Stimulated activated naive CD8-positive, alpha-beta T cell treated with anti-CD3 and anti-CD28 coated beads, Interleukin-15, amount 100 ng/mL, for 72 hours (primary cell): ENCODE results near the gene DNAH7.
"Not testable (repeated sequence)": the region's sequence is repeated elsewhere in the genome, so short reads cannot be mapped to it uniquely, and the experiment has no call there.

Experiments
- ATAC-seq: fragments of 150-1000 bp; cut with Tn5 transposase; 2 replicates; pipeline ENCODE4 v1.10.0; 2021; ENCODE audit warnings: mild to moderate bottlenecking, moderate library complexity
- DNase-seq, 2 donors: peaks; one replicate each; pipeline ENCODE4 v3.0.0; 2021 to 2022
- H3K27ac Mint-ChIP-seq, 2 donors: one replicate each; pipeline ENCODE4 v1.8.0; 2022; ENCODE audit warnings: mild to moderate bottlenecking in 2 of 2, mixed read lengths in 2 of 2, moderate library complexity in 2 of 2
- H3K27me3 Mint-ChIP-seq: one replicate; pipeline ENCODE4 v1.8.0; 2022; ENCODE audit warnings: mixed read lengths
- H3K4me1 Mint-ChIP-seq: one replicate; pipeline ENCODE4 v1.8.0; 2022; ENCODE audit warnings: mild to moderate bottlenecking, mixed read lengths
- H3K4me3 Mint-ChIP-seq, 2 donors: one replicate each; pipeline ENCODE4 v1.8.0; 2022; ENCODE audit warnings: mild to moderate bottlenecking in 2 of 2, mixed read lengths in 2 of 2, moderate library complexity in 1 of 2
- H3K9me3 Mint-ChIP-seq, 2 donors: one replicate each; pipeline ENCODE4 v1.8.0; 2022; ENCODE audit warnings: mixed read lengths in 2 of 2

DNAH7 gene

DNA sequence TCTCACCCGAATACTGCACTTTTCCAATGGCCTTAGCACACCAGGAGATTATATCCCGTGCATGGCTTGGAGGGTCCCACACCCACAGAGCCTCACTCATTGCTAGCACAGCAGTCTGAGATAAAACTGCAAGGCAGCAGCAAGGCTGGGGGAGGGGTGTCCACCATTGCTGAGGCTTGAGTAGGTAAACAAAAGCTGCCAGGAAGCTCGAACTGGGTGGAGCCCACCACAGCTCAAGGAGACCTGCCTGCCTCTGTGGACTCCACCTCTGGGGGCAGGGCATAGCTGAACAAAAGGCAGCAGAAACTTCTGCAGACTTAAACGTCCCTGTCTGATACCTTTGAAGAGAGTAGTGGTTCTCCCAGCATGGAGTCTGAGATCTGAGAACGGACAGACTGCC lies 20.8 kb upstream of the DNAH7 start:
- H3K27ac Mint-ChIP-seq = peak overlapping the region in 1 of 2 donors; percentile 31
- H3K27me3 Mint-ChIP-seq, H3K4me3 Mint-ChIP-seq, DNase-seq, H3K4me1 Mint-ChIP-seq, ATAC-seq: not testable (repeated sequence)
- H3K9me3 Mint-ChIP-seq = peaks cover 14 to 40% of the 10 kb centered on the region in 2 donors

DNA sequence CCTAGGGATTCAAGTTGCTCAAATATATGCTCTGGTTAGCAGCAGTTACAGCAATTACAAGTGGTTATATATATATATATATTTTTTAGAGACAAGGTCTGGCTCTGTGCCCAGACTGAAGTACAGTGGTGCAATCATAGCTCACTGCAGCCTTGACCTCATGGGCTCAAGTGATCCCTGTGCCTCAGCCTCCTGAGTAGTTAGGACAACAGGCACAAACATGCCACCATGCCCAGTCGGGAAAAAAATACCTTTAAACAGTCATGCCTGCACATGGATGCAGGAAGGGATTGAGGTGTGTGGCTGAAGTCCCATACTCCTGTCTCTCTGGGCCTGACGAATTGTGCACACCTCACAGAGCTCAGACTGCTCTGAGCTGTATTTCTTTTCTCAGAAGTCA lies 19.6 kb upstream of the DNAH7 start:
- H3K4me3 Mint-ChIP-seq = no peak overlapping the region
- ATAC-seq (no peak), DNase-seq (no peak)
- peaks cover 19 to 40% of the 10 kb centered on the region in 2 donors for H3K9me3 Mint-ChIP-seq
- peaks cover 8% of the 10 kb centered on the region for H3K4me1 Mint-ChIP-seq
- no peaks in the 10 kb centered on the region for H3K27me3 Mint-ChIP-seq
- H3K27ac Mint-ChIP-seq = no peak overlapping the region

DNA sequence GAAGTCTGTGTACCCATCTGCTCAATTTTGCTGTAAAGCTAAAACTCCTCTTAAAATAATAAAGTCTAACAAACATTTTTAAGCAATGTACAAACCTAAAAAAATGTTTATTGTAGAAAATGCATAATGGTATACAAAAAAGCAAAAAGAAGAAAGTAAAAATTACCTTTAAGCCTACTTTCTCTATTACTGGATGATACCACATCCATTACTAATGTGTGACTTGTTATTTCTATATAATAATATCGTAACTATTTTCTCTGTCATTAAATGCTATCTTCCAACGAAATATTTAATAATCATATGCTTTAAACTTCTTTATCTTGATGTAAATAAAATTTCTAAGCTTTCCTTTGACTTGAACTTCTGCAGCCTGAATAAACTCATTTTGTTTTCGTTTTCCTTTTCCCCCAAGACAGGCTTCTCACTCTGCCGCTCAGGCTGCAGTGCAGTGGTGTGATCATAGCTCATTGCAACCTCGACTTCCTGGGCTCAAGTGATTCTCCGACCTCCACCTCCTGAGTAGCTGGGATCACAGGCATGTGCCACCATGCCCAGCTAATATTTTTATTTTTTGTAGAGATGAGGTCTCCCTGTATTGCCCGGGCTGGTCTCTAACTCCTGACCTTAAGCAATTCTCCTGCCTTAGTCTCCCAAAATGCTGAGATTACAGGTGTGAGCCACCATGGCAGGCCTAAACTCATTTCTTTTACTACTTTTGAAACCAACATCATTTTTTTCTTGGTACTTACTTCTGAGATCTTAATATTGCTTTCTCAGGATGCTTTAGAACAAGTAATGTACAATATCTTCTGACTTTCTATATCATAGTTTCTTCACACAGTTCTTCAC lies 18.1 kb upstream of the DNAH7 start:
- DNase-seq = no peak
- Mint-ChIP-seq H3K27ac (peak overlapping the region in 1 of 2 donors; percentile 38), H3K27me3 (no peaks in the 10 kb centered on the region), H3K4me3 (peak overlapping the region in 1 of 2 donors; percentile 17), H3K4me1 (peaks cover 8% of the 10 kb centered on the region), H3K9me3 (peaks cover 33 to 47% of the 10 kb centered on the region in 2 donors)
- no peak for ATAC-seq

DNA sequence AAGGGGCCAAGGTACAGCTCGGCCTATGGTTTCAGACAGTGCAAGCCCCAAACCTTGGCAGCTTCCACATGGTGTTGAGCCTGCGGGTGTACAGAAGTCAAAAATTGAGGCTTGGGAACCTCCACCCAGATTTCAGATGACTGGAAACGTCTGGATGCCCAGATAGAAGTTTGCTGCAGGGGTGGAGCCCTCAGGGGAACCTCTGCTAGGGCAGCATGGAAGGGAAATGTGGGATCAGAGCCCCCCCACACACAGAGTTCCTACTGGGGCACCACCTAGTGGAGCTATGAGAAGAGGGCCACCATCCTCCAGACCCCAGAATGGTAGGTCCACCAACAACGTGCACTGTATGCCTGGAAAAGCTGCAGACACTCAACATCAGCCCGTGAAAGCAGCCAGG lies 15.0 kb upstream of the DNAH7 start:
- ATAC-seq (no peak), DNase-seq (no peak)
- Mint-ChIP-seq H3K27me3 (no peaks in the 10 kb centered on the region), H3K9me3 (peaks cover 30% of the 10 kb centered on the region in 2 donors), H3K4me3 (no peak overlapping the region), H3K27ac (no peak overlapping the region), H3K4me1 (peaks cover 20% of the 10 kb centered on the region)

DNA sequence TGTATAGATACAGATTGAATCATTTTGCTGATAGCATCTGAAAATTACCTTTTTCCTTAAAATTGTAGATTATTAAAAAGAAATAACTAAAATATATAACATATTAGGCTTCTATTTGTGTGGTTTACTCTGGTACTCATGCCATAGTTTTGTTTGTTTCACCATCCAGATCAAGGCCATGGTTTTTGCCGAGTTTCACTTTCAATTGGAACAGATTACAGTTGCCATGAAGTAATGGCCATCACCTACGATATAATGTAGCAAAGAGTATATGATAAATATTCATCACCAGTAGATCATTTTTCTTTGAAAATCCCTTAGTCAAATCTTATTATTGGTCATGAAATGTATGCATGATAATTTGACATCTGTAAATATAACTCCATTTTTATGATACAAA lies 11.9 kb upstream of the DNAH7 start:
- DNase-seq (no peak), ATAC-seq (peak; percentile 67)
- Mint-ChIP-seq H3K9me3 (peaks cover 28 to 30% of the 10 kb centered on the region in 2 donors), H3K27ac (peak overlapping the region in 1 of 2 donors; percentile 31), H3K4me3 (peak overlapping the region in 1 of 2 donors; percentile 76), H3K27me3 (no peaks in the 10 kb centered on the region), H3K4me1 (peaks cover 16% of the 10 kb centered on the region)

DNA sequence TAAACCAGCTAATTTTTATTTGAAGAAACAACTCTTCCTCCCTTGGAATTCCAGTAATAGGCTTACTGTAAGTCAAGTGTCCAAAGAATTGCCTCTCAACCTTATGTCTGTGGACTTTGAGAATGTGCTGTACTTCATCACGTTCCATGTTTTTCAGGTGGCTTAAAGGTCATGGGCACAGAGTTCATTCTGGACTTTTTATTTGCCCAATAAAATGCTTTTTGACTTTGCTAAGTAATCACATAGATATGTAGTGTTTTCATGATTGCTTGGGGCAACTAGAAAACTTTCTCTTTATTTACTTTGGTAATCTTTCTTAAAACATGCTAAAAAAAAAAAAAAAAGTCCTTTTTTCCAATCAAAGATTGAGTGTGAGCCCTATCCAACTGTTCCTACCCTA lies 10.4 kb upstream of the DNAH7 start:
- Mint-ChIP-seq H3K4me3 (no peak overlapping the region), H3K9me3 (peaks cover 16 to 22% of the 10 kb centered on the region in 2 donors), H3K4me1 (peaks cover 16% of the 10 kb centered on the region), H3K27ac (no peak overlapping the region), H3K27me3 (no peaks in the 10 kb centered on the region)
- DNase-seq = no peak
- no peak for ATAC-seq

DNA sequence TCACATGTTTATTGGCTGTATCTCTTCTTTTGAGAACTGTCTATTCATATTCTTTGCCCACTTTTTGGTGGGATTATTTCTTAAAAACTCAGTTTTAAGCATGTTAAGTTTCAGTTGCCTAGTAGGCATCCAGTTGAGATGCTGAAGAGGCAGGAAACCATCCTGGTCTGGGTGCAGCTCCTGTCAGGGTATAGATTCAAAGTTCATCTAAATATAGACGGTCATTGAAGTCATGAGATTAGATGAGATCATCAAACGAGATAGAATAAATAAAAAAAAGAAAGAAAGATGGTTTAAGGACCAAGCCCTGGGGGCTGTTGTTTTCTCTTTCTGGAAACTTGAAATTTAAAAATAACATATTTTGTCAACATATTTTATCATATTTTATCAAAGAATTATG lies 9.2 kb upstream of the DNAH7 start:
- H3K4me1 Mint-ChIP-seq = peaks cover 16% of the 10 kb centered on the region

DNA sequence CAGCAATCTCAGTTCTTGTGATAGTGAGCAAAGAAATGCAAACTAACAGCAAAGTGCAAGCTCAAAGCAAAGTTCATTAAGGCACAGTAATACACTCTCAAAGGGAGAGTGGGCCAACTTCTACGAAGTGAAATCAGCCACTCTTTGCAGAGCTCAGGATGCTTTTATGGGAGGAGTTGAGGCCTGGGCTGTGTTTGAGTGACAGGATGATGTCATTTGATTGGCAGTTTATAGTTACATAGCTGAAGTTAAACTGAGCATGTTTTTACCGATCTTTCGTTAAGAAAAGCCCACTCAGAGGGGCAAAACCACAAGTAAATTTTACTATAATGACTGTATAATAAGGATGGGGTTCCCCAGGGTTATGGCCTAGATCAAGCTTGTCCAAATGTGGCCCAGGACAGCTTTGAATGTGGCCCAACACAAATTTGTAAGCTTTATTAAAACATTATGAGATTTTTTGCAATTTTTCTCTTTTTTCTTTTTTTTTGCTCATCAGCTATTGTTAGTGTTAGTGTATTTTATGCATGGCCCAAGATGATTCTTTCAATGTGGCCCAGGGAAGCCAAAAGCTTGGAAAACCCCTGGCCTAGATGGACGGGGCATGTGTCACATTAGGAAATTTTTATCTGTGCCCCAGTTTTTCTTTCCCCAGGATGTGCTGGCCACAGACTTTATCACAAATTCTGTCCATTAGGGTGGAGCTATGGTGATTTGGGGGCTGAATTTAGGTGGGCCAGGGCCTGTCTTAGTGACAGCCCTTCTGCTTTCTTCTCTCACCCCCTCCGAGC lies 8.3 kb upstream of the DNAH7 start:
- ATAC-seq (peak; percentile 61), DNase-seq (no peak)
- peaks cover 1 to 3% of the 10 kb centered on the region in 2 donors for H3K9me3 Mint-ChIP-seq
- no peak overlapping the region for H3K4me3 Mint-ChIP-seq
- no peaks in the 10 kb centered on the region for H3K27me3 Mint-ChIP-seq
- H3K4me1 Mint-ChIP-seq = peaks cover 16% of the 10 kb centered on the region
- no peak overlapping the region for H3K27ac Mint-ChIP-seq

More for the DNA sequence above, 9.2 kb upstream of the DNAH7 start:
- Mint-ChIP-seq H3K27ac (no peak overlapping the region), H3K4me3 (no peak overlapping the region), H3K27me3 (no peaks in the 10 kb centered on the region), H3K9me3 (peaks cover 10 to 12% of the 10 kb centered on the region in 2 donors)
- DNase-seq (no peak), ATAC-seq (no peak)

DNA sequence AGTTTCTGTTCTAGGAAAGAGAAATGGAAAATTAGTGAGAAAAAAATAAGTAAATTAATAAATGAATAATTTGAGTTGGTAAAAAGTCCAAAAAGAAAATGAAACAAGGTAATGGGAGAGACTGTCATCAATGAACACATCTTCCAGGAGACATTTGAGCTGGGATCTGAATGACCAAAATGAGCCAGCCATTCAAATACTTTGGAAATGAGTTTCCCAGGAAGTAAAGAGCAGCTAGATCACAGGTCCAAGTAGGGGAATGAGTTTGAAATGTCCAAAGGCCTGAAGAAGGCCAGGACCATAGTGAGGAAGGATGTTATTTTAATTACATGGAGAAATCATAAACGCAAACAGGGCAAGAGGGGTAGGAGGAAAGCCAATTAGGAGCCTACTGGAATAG lies 6.6 kb upstream of the DNAH7 start:
- Mint-ChIP-seq H3K4me1 (peaks cover 10% of the 10 kb centered on the region), H3K27ac (peak overlapping the region in 1 of 2 donors; percentile 21), H3K9me3 (no peaks in the 10 kb centered on the region), H3K27me3 (no peaks in the 10 kb centered on the region), H3K4me3 (no peak overlapping the region)
- DNase-seq = no peak
- ATAC-seq = no peak

DNA sequence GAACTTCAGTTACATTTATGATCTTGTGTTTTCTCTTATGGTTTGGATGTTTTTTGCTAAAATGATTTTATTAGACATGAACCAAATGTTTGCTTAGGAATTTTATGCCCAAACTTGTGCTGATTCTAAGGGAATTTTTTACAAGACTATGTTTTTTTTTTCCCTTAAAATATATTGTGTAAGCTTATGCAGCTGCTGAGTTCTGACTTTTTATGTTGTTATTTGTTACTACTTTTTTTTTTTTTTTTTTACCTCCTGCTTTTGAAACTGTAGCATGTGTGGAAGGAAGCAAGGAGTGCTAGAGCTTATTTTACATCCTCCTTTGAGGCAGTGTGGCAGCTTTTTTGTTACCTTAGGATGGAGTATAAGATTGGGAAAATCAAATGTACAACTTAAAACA lies 6.0 kb upstream of the DNAH7 start:
- Mint-ChIP-seq H3K27ac (no peak overlapping the region), H3K27me3 (no peaks in the 10 kb centered on the region), H3K9me3 (no peaks in the 10 kb centered on the region), H3K4me3 (no peak overlapping the region), H3K4me1 (peaks cover 5% of the 10 kb centered on the region)
- ATAC-seq (no peak), DNase-seq (no peak)

DNA sequence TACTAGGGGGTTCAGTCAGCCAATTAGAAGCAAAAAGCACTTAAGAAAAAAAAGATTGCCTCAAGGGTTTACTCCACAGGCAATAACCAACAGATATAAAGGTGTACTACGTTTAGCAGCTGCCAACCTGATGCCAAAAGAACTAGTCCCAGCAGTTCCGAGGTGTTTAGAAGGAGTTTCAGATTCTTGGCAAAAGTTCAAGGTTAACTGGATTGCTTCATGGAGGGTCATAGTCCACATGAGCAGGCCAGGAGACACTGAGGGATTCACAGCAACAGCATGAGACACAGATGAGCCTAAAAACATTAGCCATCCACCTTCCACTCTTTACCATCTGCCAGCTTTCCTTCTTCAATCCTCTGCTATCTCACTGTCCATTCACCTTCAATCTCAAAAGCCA lies 4.9 kb upstream of the DNAH7 start:
- Mint-ChIP-seq H3K4me1 (peaks cover 9% of the 10 kb centered on the region), H3K27ac (no peak overlapping the region), H3K4me3 (no peak overlapping the region), H3K9me3 (no peaks in the 10 kb centered on the region), H3K27me3 (no peaks in the 10 kb centered on the region)
- DNase-seq = no peak
- ATAC-seq = no peak

DNA sequence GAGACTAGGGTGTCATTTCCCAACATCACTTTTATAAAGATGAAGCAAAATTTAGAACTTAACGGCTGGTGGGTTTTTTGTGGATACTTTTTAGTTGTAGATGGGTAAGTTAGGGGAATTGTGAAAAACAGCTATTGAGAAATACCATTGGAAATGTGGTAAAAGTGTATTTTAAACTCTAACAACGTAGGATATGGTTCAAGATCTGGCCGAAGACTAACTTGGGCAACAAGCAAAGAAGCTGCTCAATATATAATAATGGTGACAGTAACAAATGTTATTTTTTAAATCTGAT lies 1.6 kb downstream of the DNAH7 start:
- no peaks in the 10 kb centered on the region for H3K27me3 Mint-ChIP-seq
- H3K27ac Mint-ChIP-seq = no peak overlapping the region
- peak overlapping the region in 1 of 2 donors; percentile 33 for H3K4me3 Mint-ChIP-seq
- H3K9me3 Mint-ChIP-seq = no peaks in the 10 kb centered on the region
- ATAC-seq = no peak
- DNase-seq = no peak
- H3K4me1 Mint-ChIP-seq = peaks cover 9% of the 10 kb centered on the region

DNA sequence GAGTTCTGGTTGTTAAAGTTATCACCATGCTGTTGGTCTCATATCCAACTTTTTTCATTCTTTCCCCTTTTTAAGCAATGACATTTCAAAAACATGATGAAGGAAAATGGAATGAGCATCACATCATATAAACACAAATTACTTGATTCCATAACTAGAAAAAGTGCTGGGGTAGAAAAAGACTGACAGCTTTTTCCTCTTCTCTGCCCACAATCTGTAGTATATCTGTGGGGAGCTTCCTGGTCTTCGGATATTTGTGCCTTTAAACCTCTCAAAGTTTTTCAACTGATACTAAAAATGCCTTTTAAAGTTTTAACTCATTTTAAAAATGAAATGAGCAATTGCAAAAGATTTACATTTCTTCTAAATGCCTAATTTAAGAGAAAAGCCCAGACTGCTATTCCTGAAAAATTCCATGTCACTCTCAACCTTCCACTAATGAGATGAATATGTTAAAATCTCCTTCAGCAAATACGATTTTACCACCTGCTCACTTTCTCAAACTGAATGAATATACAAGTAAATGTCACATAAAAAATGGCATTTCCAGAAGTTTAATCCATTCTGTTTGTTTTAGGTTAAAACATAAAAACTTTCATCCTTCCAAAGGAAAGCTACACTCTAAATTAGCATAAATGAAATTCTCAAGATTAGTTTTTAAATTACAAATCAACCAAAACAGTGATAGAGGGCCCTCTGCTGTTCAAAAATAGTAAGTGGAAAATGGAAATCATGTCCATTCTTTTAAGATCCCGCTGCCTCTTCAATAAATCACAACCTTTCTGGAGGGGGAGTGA lies 2.1 kb downstream of the DNAH7 start:
- H3K4me3 Mint-ChIP-seq = peak overlapping the region in 1 of 2 donors; percentile 33

DNA sequence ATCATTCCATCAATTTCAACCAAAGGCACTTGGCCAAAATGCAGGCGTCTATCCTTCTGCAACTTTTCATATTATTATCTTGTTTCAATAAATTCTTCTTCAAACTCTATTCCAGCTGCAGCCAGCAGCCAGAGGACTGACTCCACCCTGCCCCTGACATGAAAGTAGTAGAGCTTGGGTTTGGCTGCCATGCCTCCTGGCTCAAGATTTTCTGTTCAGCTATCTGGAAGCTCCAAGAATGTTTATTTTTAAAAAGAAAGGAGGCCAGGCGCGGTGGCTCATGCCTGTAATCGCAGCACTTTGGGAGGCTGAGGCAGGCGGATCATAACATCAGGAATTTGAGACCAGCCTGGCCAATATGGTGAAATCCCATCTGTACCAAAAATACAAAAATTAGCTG lies 4.9 kb downstream of the DNAH7 start:
- no peak overlapping the region for H3K4me3 Mint-ChIP-seq
- H3K9me3 Mint-ChIP-seq = no peaks in the 10 kb centered on the region

More for the DNA sequence above, 2.1 kb downstream of the DNAH7 start:
- Mint-ChIP-seq H3K27me3 (no peaks in the 10 kb centered on the region), H3K27ac (no peak overlapping the region), H3K9me3 (no peaks in the 10 kb centered on the region), H3K4me1 (peaks cover 9% of the 10 kb centered on the region)
- DNase-seq (no peak), ATAC-seq (no peak)

DNA sequence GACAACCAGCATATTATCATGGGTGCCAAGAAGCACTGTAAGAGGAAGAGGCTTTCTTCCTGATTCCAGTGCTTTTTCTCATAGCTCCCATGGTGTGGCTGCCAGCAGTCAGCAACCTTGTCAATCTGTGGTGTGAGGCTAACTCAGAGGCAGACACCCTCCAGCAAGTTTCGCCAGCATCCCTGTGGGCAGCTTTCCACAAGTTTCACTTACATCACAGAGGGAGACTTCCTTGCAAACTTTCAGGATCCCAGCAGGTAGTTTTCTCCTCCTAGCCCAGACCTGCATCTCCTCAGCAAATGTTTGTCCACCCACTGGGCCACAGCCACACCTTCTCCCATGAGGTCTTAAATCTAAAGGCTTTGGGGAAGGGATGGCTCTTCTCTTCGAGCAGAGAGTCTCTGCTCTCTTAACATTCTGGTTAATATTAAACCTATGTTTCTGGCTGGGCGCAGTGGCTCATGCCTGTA lies 9.1 kb downstream of the DNAH7 start:
- DNase-seq = no peak
- ATAC-seq = no peak
- no peaks in the 10 kb centered on the region for H3K4me1 Mint-ChIP-seq

More for the DNA sequence above, 4.9 kb downstream of the DNAH7 start:
- DNase-seq = no peak
- no peak for ATAC-seq
- H3K27ac Mint-ChIP-seq = no peak overlapping the region
- no peaks in the 10 kb centered on the region for H3K27me3 Mint-ChIP-seq
- peaks cover 8% of the 10 kb centered on the region for H3K4me1 Mint-ChIP-seq

More for the DNA sequence above, 9.1 kb downstream of the DNAH7 start:
- Mint-ChIP-seq H3K27ac (no peak overlapping the region), H3K4me3 (no peak overlapping the region), H3K9me3 (no peaks in the 10 kb centered on the region), H3K27me3 (no peaks in the 10 kb centered on the region)
